Keratinocyte (primary cell): Measurements from ENCODE around the gene SCUBE2. TPM values are rescaled to one million over a fixed set of nuclear protein-coding genes. Genes with fewer than 3 reads are reported as not detected.

ENCODE experiments used
- DNase-seq: peaks from one replicate; pipeline ENCODE4 v3.0.0-alpha.2; 2011; ENCODE audit warnings: low read depth, missing footprints, low spot score
- FAIRE-seq: peaks from 2 replicates; lab custom pipeline; 2011; peaks lifted over from hg19 to GRCh38; lab: Jason Lieb, UNC
- H2AFZ ChIP-seq: 2 replicates; pipeline ENCODE4 v1.6.0; 2012; ENCODE audit warnings: low read length, control low read depth, inconsistent platforms; ENCODE audit not compliant: control insufficient read depth
- H3K27ac ChIP-seq: 2 replicates; pipeline ENCODE4 v1.5.1; 2011; ENCODE audit warnings: low read length; ENCODE audit not compliant: control insufficient read depth, insufficient read depth
- H3K27me3 ChIP-seq: 3 replicates; pipeline ENCODE4 v1.6.0; 2011; ENCODE audit warnings: low read length; ENCODE audit not compliant: control insufficient read depth, insufficient read depth; ENCODE audit errors: extremely low read depth
- H3K36me3 ChIP-seq, 2 experiments: 2 replicates in 1 of 2; 3 replicates in 1 of 2; pipeline ENCODE4 v1.5.1; 2011; ENCODE audit warnings: low read length in 2 of 2, mild to moderate bottlenecking in 1 of 2; ENCODE audit not compliant: control insufficient read depth in 2 of 2, insufficient read depth in 2 of 2; ENCODE audit errors: extremely low read depth in 1 of 2
- H3K4me1 ChIP-seq: 3 replicates; pipeline ENCODE4 v1.5.1; 2011; ENCODE audit warnings: low read length; ENCODE audit not compliant: control insufficient read depth, insufficient read depth; ENCODE audit errors: extremely low read depth
- H3K4me2 ChIP-seq: 3 replicates; pipeline ENCODE4 v1.6.0; 2011; ENCODE audit warnings: low read depth, low read length; ENCODE audit not compliant: control insufficient read depth, insufficient read depth; ENCODE audit errors: extremely low read depth
- H3K4me3 ChIP-seq, 3 experiments: fragments of 200-600 bp in 1 of 3; sonication (generic) in 1 of 3; 2 replicates in 2 of 3; 3 replicates in 1 of 3; pipeline ENCODE4 v1.5.1; 2011 to 2016; ENCODE audit warnings: low read length in 3 of 3, mild to moderate bottlenecking in 3 of 3, control low read depth in 2 of 3, inconsistent platforms in 1 of 3, low read depth in 1 of 3, mixed read lengths in 1 of 3, mixed run types in 1 of 3, moderate library complexity in 1 of 3; ENCODE audit not compliant: control insufficient read depth in 2 of 3, insufficient read depth in 2 of 3; ENCODE audit errors: extremely low read depth in 1 of 3
- H3K79me2 ChIP-seq: 2 replicates; pipeline ENCODE4 v1.6.0; 2012; ENCODE audit warnings: low read length; ENCODE audit not compliant: control insufficient read depth, insufficient read depth
- H3K9ac ChIP-seq: 3 replicates; pipeline ENCODE4 v1.6.0; 2011; ENCODE audit warnings: low read length; ENCODE audit not compliant: control insufficient read depth, insufficient read depth; ENCODE audit errors: extremely low read depth
- H3K9me1 ChIP-seq: 3 replicates; pipeline ENCODE4 v1.6.0; 2011; ENCODE audit warnings: low read length; ENCODE audit not compliant: control insufficient read depth, insufficient read depth; ENCODE audit errors: extremely low read depth
- H3K9me3 ChIP-seq: 2 replicates; pipeline ENCODE4 v1.5.1; 2012; ENCODE audit warnings: low read depth, low read length; ENCODE audit not compliant: control insufficient read depth
- H4K20me1 ChIP-seq: 3 replicates; pipeline ENCODE4 v1.6.0; 2011; ENCODE audit warnings: low read length; ENCODE audit not compliant: control insufficient read depth, insufficient read depth; ENCODE audit errors: extremely low read depth
- EZH2 ChIP-seq: IDR thresholded peaks from one replicate; pipeline ENCODE4 v1.6.1; 2012; ENCODE audit warnings: inconsistent platforms, mild to moderate bottlenecking, low read length, moderate library complexity
- dilution Hi-C: fragments of 300-500 bp; cut with MboI; formaldehyde crosslinking; loops from one replicate; pipeline ENCODE4 v1.7.0; 2020; ENCODE audit warnings: low sequenced_read_pairs; ENCODE audit not compliant: extremely low pct_ligation_motif_present
- polyA plus RNA-seq, 5 experiments: library from polyadenylated mRNA; depleted of rRNA in 3 of 5; stranded (reverse) in 3 of 5; stranded (forward) in 1 of 5; unstranded in 1 of 5; fragments of >200 nt; gene quantifications; 1 replicate in 1 of 5; 2 replicates in 3 of 5; 3 replicates in 1 of 5; pipeline versions ENCODE4 v1.2.1 to v1.2.3, GENCODE V29; 2011 to 2012; ENCODE audit warnings: missing spikeins in 2 of 5, low read depth in 1 of 5, low replicate concordance in 1 of 5
- TF ChIP-seq, protein P1 (sequence below), 3 experiments: IDR thresholded peaks in 1 of 3; conservative IDR thresholded peaks in 1 of 3; optimal IDR thresholded peaks in 1 of 3; 2 replicates in 2 of 3; 3 replicates in 1 of 3; pipeline versions ENCODE3 to v1.5.1; 2011; ENCODE audit warnings: low read length in 3 of 3, mild to moderate bottlenecking in 3 of 3, moderate library complexity in 2 of 3, control low read depth in 1 of 3, inconsistent platforms in 1 of 3; ENCODE audit not compliant: insufficient read depth in 2 of 3; ENCODE audit errors: extremely low read depth in 1 of 3

SCUBE2 gene
- polyA plus RNA-seq, 1 donor (not counting 4 experiments of a cell fraction or from before 2014, with no cell fraction given) = 1.5 TPM

- FAIRE-seq = no peak
Measured at GRCh38 chr11:9061807-9062206, 29.6 kb downstream of the SCUBE2 start.

DNA sequence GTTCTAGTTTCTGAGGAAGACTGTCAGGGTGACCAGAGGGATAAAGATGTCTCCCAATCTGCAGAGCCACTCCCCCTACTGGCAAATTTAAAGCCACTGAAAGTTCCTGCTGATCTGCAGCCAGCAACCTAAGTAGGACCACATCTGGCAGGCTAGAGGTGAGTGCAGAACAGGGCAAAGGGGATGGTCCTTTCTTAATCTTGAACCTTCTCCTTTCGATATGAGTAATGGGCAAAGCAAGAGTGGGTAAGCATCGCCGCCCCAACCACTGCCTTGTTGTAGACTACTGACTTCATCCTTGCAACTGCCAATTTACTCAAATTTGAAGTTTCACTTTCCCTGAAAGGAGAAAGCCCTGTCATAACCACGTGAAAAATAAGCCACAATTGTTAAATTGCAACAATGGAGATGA, 30.7 kb downstream of the SCUBE2 start:
- dilution Hi-C loops = no loop called here
- H3K4me1 ChIP-seq = no peaks in the 10 kb centered on the region
- FAIRE-seq (no peak), DNase-seq (no peak)
- H3K9ac ChIP-seq = no peak overlapping the region
- TF ChIP-seq, protein P1, sequence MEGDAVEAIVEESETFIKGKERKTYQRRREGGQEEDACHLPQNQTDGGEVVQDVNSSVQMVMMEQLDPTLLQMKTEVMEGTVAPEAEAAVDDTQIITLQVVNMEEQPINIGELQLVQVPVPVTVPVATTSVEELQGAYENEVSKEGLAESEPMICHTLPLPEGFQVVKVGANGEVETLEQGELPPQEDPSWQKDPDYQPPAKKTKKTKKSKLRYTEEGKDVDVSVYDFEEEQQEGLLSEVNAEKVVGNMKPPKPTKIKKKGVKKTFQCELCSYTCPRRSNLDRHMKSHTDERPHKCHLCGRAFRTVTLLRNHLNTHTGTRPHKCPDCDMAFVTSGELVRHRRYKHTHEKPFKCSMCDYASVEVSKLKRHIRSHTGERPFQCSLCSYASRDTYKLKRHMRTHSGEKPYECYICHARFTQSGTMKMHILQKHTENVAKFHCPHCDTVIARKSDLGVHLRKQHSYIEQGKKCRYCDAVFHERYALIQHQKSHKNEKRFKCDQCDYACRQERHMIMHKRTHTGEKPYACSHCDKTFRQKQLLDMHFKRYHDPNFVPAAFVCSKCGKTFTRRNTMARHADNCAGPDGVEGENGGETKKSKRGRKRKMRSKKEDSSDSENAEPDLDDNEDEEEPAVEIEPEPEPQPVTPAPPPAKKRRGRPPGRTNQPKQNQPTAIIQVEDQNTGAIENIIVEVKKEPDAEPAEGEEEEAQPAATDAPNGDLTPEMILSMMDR (optimal IDR thresholded peaks at IDR 0.05 in 1 of 3, IDR thresholded peaks at IDR 0.05 in 1 of 3, conservative IDR thresholded peaks at IDR 0.05 in 1 of 3; ENCODE audit: extremely low read depth in 1 of 3, insufficient read depth in 2 of 3, low read length in 3 of 3) = peak in 2 of 3 experiments; percentile 33 to 39
- no peak for TF ChIP-seq EZH2
- no peak overlapping the region for H2AFZ ChIP-seq
- no peaks in the 10 kb centered on the region for H3K9me1 ChIP-seq
- H3K27ac ChIP-seq = no peak overlapping the region
- H3K36me3 ChIP-seq = no peaks in the 10 kb centered on the region
- H3K4me3 ChIP-seq = no peak overlapping the region
- H3K27me3 ChIP-seq = peaks cover 4% of the 10 kb centered on the region
- no peaks in the 10 kb centered on the region for H3K79me2 ChIP-seq
- no peaks in the 10 kb centered on the region for H4K20me1 ChIP-seq
- no peaks in the 10 kb centered on the region for H3K9me3 ChIP-seq
- no peak overlapping the region for H3K4me2 ChIP-seq

More at GRCh38 chr11:9061807-9062206, 29.6 kb downstream of the SCUBE2 start:
- Histone ChIP-seq H3K9me3 (no peaks in the 10 kb centered on the region), H3K4me2 (no peak overlapping the region), H3K36me3 (no peaks in the 10 kb centered on the region), H3K9me1 (no peaks in the 10 kb centered on the region), H4K20me1 (no peaks in the 10 kb centered on the region), H3K27me3 (peaks cover 4% of the 10 kb centered on the region), H2AFZ (no peak overlapping the region), H3K9ac (no peak overlapping the region), H3K27ac (no peak overlapping the region), H3K79me2 (no peaks in the 10 kb centered on the region), H3K4me1 (no peaks in the 10 kb centered on the region), H3K4me3 (no peak overlapping the region)
- no peak for TF ChIP-seq EZH2
- TF ChIP-seq, protein P1 (optimal IDR thresholded peaks at IDR 0.05 in 1 of 3, IDR thresholded peaks at IDR 0.05 in 1 of 3, conservative IDR thresholded peaks at IDR 0.05 in 1 of 3; ENCODE audit: extremely low read depth in 1 of 3, insufficient read depth in 2 of 3, low read length in 3 of 3) = no peak
- dilution Hi-C loops = no loop called here
- no peak for DNase-seq
